Superior temporal gyrus (tissue), 1 donor: ENCODE results near the gene TNFRSF13B.
"Not testable (repeated sequence)": the region's sequence is repeated elsewhere in the genome, so short reads cannot be mapped to it uniquely, and the experiment has no call there.

Experiments used
- DNase-seq: peaks from one replicate; pipeline ENCODE4 v3.0.0-alpha.2; 2016; ENCODE audit errors: extremely low spot score

Gene TNFRSF13B

DNA sequence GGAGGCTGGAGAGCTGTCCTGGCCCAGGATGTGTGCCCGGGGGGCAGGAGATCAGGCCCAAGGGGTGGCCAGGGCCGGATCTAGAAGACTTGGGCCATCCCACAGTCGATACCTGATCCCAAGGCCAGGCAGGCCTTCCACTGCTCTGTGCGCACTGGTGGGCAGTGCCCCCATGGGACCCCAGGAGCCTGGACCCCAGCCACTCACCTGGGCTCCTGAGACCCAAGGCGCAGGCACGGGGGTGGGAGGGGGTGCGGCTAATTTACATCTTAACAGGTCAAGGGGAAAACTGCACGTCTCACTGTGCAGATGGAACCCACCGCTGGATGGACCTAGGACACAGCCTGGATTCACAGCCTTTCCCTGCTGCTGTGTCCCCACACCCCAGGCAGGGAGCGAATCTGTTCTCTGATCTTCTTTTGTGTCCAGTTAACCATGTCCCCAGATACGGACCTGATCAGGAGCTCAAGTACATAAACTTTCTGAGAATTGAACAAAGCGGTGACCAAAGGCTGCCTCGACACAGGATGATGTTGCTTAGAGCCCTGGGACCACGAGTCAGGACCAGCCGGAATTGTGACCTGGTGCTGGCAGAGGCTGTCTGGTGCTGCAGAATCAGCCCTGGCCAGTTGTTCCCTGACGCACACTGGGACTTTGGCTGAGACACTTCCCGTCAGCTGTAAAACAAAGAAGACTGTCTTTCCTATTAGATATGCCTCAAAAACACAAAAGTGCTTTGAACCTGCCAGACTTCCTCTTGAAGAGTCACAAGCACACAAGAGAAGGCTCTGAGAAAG, 60.6 kb downstream of the TNFRSF13B start:
- peak; percentile 25 for DNase-seq

DNA sequence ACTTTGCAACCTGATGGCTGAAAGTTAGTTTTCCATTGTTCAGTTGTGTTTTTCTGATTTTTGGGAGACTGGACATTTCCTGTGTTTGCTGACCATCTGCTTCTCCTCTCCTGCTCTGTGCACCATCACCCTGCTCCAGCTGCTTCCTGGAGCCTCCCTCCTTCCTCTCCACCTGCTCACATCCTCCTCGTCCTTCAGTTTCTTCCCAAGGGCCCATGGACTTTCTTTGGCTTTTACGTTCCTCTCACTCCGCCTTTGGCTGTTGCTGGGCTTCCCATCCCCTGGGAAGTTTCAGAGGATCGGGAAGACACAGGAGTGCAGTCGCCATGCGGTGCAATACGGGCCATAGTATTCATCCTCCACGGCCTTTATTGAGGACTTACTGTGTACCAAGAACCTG, 61.6 kb downstream of the TNFRSF13B start:
- no peak for DNase-seq

GRCh38 chr17:16909472-16910246, 62.3 kb downstream of the TNFRSF13B start:
- no peak for DNase-seq

- DNase-seq = no peak
Measured at GRCh38 chr17:16908273-16908672, 63.6 kb downstream of the TNFRSF13B start.

DNA sequence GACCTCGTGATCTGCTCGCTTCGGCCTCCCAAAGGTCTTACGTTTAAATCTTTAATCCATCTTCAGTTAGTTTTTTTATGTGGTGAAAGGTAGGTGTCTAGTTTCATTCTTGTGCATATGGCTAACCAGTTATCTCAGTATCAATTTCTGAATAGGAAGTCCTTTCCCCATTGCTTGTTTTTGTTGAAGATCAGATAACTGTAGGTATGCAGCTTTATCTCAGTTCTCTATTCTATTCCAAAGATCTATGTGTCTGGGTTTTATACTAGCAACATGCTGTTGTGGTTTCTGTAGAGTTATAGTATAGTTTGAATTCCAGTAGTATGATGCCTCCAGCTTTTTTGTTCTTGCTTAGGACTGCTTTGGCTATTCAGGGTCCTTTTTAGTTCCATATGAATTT, 65.2 kb downstream of the TNFRSF13B start:
- no peak for DNase-seq

DNA sequence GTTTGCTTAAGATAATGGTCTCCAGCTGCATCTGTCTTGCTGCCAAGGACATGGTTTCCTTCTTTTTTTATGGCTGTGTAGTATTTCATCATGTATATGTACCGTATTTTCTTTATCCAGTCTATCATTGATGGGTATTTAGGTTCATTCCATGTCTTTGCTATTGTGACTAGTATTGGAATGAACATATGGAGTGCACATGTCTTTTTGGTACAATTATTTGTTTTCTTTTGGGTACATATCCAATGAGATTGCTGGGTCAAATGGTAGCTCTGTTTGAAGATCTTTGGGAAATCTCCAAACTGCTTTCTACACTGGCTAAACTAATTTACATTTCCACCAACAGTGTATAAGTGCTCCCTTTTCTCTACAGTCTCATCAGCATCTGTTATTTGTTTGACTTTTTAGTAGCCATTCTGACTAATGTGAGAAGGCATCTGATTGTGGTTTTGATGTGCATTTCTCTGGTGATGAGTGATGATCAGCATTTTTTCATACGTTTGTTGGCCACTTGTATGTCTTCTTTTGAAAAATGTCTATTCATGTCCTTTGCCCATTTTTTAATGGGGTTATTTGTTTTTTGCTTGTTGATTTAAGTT, 66.2 kb downstream of the TNFRSF13B start:
- no peak for DNase-seq

DNA sequence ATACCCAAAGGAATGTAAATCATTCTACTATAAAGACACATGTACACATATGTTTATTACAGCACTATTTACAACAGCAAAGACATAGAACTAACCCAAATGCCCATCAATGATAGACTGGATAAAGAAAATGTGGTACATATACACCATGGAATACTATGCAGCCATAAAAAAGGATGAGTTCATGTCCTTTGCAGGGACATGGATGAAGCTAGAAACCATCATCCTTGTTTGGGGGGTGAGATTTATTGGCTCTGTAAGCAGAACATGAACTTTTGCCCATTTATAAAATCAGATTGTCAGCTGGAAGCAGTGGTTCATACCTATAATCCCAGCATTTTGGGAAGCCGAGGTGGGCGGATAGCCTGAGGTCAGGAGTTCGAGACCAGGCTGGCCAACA, 68.8 kb downstream of the TNFRSF13B start:
- not testable (repeated sequence) for DNase-seq

DNA sequence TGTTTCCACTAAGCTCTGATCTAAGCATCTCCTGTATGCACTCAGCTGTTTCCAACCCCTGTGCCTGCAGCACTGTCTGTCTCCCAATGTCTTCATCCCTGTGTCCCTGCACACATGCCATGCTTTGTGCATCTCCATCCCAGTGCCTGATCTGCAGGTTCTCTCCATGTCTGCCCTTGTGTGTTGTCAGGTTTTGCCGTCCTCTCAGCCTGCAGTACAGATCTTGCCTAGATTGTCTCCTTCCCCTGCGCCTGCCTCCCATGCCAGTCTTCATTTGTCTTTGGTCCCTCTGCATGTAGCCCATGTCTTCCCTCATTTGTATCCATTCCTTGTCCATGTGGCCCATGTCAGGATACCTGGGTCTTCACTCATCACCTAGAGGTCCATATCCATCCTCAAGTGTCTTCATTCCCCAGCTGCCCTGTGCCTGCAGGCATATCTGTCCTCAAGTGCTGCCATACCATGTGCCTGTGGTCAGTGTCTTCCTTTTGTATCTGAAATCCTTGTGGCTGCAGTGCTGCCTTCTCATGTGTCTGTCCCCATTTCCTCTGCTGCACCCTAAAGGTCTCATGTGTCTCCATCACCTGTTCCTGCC, 71.5 kb downstream of the TNFRSF13B start:
- DNase-seq = no peak

- not testable (repeated sequence) for DNase-seq
Measured at GRCh38 chr17:16897211-16897896, 74.6 kb downstream of the TNFRSF13B start.

DNA sequence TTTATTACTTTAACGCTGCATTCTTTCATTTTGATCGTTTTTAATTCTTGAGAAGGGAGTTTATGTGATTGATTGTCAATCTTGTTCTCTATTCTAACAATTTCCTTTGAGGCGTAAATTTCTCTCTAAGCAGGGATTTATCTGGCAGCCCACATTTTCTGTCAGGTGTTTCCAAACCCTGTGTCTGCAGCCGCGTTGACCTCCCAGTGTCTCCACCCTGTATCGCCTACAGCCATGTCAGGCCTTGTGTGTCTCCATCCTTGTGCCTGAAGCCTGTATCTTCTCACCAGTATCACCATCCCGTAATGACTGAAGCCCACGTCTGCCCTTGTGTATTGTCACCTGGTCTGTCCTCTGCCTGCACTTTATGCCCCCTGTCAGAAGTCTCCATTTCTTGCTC, 75.7 kb downstream of the TNFRSF13B start:
- not testable (repeated sequence) for DNase-seq

DNA sequence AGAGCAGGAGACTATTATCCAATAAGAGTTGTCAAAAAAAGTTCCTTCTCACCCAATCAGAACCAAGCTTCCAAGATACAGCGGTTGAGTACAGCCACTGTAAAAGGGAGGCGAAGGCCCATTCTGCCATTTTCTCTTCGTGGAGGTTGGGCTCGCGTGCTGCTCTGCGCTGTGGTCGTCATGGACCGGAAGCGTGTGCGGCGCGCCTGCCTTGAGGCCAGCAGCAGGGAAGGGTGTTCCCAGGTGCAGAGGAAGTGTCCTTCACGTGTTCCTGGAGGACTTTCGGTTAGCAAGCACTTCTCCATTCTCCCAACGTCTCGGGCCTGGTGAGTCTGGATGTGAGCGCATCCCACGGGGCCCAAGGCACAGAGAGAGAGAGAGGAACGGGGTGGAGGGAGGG, 78.4 kb downstream of the TNFRSF13B start:
- not testable (repeated sequence) for DNase-seq

DNA sequence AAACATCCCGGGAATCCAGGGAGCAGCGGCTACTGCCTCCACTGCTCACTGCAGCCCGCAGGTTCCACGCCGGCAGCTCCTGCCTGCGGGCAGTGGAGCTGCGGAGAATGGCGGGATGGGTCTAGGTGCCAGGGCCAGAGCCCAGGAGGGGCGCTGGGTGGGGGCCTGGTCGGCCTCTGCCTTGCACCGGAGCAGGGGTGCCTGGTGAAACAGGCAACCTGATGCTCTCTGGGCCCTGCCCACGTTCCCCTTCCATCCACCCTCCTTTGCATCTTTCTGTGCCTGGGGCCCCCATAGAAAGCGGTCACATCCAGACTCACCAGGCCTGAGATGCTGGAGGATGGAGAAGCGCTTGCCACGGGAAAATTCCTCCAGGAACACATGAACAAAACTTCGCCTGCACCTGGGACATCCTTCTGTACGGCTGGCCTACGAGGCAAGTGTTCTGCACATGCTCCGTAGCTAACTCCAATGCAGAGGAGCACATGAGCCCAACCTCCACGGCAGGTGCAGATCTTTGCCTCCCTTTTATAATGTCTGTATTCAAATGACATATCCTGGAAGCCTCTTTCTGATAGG, 79.0 kb downstream of the TNFRSF13B start:
- DNase-seq = not testable (repeated sequence)

DNA sequence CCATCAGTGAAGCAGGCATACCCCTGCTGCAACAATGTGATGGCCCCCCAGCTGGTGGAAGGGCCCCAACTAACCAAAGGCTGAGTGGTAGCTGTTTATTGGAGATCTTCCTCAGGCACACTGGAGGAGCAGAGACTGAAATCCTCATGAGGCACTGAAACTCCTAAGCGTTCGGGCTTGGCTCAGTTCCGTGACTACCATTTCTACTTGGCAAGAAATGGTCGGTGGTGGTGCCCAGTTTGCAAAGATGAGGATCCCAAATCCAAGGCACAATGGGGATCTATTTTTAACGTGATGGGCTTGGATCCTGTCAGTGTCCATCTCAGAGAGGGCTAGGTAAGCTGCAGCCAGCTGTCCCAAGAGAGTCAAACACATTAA, 82.8 kb downstream of the TNFRSF13B start:
- DNase-seq = no peak
